OCI-LY7 (cell line): Measurements from ENCODE around the gene TFAP2A.

ENCODE experiments used
- CTCF ChIP-seq: fragments of 200-600 bp; sonication (generic); conservative IDR thresholded peaks from 2 replicates; pipeline ENCODE4 v1.5.1; 2014; ENCODE audit warnings: mild to moderate bottlenecking, antibody characterized with exemption, low read length, moderate library complexity, mixed read lengths
- EZH2phosphoT487 ChIP-seq: fragments of 200-600 bp; sonication (generic); IDR thresholded peaks from 2 replicates; pipeline ENCODE4 v1.6.1; 2018; ENCODE audit warnings: low read depth, borderline replicate concordance, mild to moderate bottlenecking, mixed run types, antibody characterized with exemption, low read length, moderate library complexity, mixed read lengths

- no peak for TF ChIP-seq CTCF
- TF ChIP-seq EZH2phosphoT487, result no peak
Observed at GRCh38 chr6:10448096-10448495, 33.2 kb upstream of the TFAP2A start.
